Omental fat pad (tissue), 4 donors: ENCODE measurements around the gene FRMD4A. TPM values are rescaled to one million over a fixed set of nuclear protein-coding genes. Genes with fewer than 3 reads are reported as not detected.

Source experiments
- ATAC-seq: fragments of 150-250 bp; one replicate; pipeline ENCODE4 v1.9.1; 2016; ENCODE audit warnings: mild to moderate bottlenecking, moderate library complexity; ENCODE audit not compliant: low FRiP score
- DNase-seq: peaks from one replicate; pipeline ENCODE4 v3.0.0-alpha.2; 2019; ENCODE audit warnings: low spot score
- total RNA-seq, 4 donors: library from RNA; depleted of rRNA; stranded (reverse); fragments of >200 nt; gene quantifications; one replicate each; pipeline ENCODE4 v1.1.0, GENCODE V29; 2016
- TF ChIP-seq, protein P1 (sequence below), 3 donors: fragments of 450-650 bp; IDR thresholded peaks; one replicate each; pipeline ENCODE4 v1.5.1; 2016 to 2017; ENCODE audit warnings: antibody characterized with exemption in 3 of 3, mild to moderate bottlenecking in 3 of 3, moderate library complexity in 2 of 3

FRMD4A gene
- total RNA-seq, 4 donors from 2014 or later = 66.8 to 119 (median 81.6) TPM

- no peak for DNase-seq
- ATAC-seq = no peak
- TF ChIP-seq, protein P1, sequence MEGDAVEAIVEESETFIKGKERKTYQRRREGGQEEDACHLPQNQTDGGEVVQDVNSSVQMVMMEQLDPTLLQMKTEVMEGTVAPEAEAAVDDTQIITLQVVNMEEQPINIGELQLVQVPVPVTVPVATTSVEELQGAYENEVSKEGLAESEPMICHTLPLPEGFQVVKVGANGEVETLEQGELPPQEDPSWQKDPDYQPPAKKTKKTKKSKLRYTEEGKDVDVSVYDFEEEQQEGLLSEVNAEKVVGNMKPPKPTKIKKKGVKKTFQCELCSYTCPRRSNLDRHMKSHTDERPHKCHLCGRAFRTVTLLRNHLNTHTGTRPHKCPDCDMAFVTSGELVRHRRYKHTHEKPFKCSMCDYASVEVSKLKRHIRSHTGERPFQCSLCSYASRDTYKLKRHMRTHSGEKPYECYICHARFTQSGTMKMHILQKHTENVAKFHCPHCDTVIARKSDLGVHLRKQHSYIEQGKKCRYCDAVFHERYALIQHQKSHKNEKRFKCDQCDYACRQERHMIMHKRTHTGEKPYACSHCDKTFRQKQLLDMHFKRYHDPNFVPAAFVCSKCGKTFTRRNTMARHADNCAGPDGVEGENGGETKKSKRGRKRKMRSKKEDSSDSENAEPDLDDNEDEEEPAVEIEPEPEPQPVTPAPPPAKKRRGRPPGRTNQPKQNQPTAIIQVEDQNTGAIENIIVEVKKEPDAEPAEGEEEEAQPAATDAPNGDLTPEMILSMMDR (IDR thresholded peaks at IDR 0.05) = no peak
These were observed 313.8 kb downstream of the FRMD4A start for GRCh38 chr10:14016931-14017333.

DNA sequence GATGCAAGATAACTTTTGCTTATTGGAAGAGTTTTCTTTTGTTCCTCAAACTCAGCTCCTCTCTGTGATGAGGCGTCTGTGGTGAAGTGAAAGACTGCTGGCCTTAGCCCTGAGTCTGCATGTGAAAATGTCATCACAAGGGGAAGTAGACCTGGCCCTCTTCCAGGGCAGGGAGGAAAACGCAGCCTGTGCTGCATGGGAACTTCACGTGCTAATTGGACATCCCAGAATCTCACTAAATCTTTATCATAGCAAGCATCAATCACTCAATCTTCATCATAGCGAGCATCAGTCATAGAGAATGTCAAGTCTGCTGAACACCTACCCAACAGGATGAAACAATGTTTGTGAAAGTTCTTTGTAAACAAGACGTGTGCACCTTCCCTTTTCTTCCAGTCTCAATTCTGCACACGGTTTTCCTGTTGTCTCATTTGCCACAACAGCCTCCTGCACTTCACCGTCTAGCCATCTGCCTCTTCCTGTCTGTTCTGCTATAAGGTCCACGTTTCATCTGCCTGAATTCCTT is 314.6 kb downstream of the FRMD4A start:
- no peak for ATAC-seq

DNA sequence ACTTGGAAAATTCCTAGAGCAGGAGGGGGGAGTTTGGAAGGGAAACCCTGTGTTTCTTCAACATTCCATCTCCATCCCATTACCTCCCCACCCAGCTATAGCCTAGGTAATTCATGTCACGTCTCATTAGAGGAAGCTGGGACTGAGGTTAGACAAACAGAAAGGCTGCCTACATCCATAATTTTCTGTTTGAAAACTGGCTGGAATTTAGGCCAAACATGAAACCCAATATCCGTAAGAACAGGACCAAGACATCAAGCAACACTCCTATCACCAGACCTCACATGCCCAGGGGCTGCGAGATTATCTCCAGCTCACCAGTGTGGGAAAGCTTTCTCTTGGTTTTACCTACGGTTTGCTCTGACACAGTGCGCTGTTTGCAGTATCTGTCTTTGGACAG is 316.3 kb downstream of the FRMD4A start:
- ATAC-seq (no peak), DNase-seq (no peak)
- TF ChIP-seq, protein P1 (IDR thresholded peaks at IDR 0.05) = no peak

More for the DNA sequence above, 314.6 kb downstream of the FRMD4A start:
- DNase-seq = no peak
- TF ChIP-seq, protein P1 (IDR thresholded peaks at IDR 0.05) = no peak

GRCh38 chr10:14010769-14011574 is 319.8 kb downstream of the FRMD4A start:
- no peak for DNase-seq

GRCh38 chr10:14010101-14010558 is 320.6 kb downstream of the FRMD4A start:
- TF ChIP-seq, protein P1 (IDR thresholded peaks at IDR 0.05) = no peak
- no peak for ATAC-seq
- DNase-seq = no peak

More at GRCh38 chr10:14010769-14011574, 319.8 kb downstream of the FRMD4A start:
- TF ChIP-seq, protein P1 (IDR thresholded peaks at IDR 0.05) = no peak
- no peak for ATAC-seq

DNA sequence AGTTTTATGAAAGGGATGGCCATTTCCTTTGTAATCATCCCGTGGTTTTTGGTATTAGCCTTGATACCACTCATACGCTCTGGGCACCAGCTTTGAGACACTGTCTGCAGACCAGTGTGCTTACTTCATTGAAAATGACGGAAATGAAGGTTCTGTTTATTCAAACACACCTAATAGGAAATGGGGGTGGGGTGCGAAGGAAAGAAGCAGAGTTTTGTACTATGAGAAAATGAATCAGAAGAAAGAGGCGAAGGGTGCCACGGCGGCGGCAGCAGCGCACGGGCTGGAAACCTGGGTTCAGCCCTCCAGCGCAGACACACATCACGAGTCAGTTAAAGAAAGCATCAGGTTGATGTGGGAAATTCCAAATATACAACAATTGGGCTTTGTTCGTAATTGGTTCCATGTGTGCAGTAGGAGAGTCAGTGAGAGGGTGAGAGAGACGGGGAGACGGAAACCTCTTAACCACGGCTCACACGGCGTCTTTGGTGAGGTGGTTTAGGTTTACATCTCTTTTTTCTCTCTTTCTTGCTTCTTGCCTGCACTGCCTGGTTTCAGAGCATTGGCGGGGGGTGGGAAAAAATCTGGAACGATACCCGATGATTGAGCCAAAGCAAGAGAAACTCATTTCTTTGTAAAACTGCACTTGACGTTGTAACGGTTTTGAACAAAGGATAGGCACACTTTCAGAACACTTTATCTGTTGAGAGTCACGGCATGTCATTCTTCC is 321.2 kb downstream of the FRMD4A start:
- TF ChIP-seq, protein P1 (IDR thresholded peaks at IDR 0.05) = no peak
- DNase-seq = no peak
- no peak for ATAC-seq
